K562 (cell line): ENCODE measurements around the gene ZC3H6. TPM values are rescaled to one million over a fixed set of nuclear protein-coding genes. Genes with fewer than 3 reads are reported as not detected.
A peak's percentile ranks its signal among the peaks of the same experiment; 100 is the strongest.

Experiments
- ATAC-seq: fragments of 200-7000 bp; cut with Tn5 transposase; 3 replicates; pipeline ENCODE4 v1.9.1; 2020; ENCODE audit warnings: moderate library complexity
- BruUV-seq: library from RNA; stranded (reverse); fragments of 400-500 nt; replicated peaks from 2 replicates; lab custom pipeline; 2021; lab: Mats Ljungman, UMichigan
- CTCF ChIA-PET: fragments of 300-600 bp; formaldehyde crosslinking; extraction: SDS; loops from one replicate; lab custom pipeline; 2021; ENCODE audit warnings: low intra/inter-chr PET ratio; lab: Yijun Ruan, JAX
- POLR2A ChIA-PET: fragments of 300-600, 350-650 bp; sonication (Branson Sonifier 250); formaldehyde crosslinking; extraction: SDS; loops from one replicate; lab custom pipeline; 2021; ENCODE audit warnings: antibody characterized with exemption, inconsistent platforms; lab: Yijun Ruan, JAX
- DNase-seq, 4 experiments: peaks; one replicate each; pipeline versions ENCODE4 v3.0.0 to v3.0.0-alpha.2; 2011 to 2018; ENCODE audit warnings: low spot score in 3 of 4, mixed read lengths in 3 of 4; ENCODE audit errors: extremely low read depth in 1 of 4
- FAIRE-seq: peaks from 2 replicates; lab custom pipeline; 2011; peaks lifted over from hg19 to GRCh38; lab: Jason Lieb, UNC
- H2AFZ ChIP-seq: 2 replicates; pipeline ENCODE4 v1.6.0; 2011; ENCODE audit warnings: low read depth, low read length, control low read depth, inconsistent platforms
- H3K27ac ChIP-seq: fragments of 200-600 bp; 3 replicates; pipeline ENCODE4 v1.8.0; 2011; ENCODE audit warnings: low read depth, mild to moderate bottlenecking, control low read depth, inconsistent platforms, low read length, moderate library complexity, mixed read lengths; ENCODE audit errors: extremely low read depth
- H3K27me3 ChIP-seq, 2 experiments: fragments of 300-600 bp in 1 of 2; 2 replicates in 1 of 2; 3 replicates in 1 of 2; pipeline versions ENCODE4 v1.6.0 to v1.8.0; 2011; ENCODE audit warnings: inconsistent platforms in 2 of 2, low read length in 2 of 2, mild to moderate bottlenecking in 1 of 2, mixed read lengths in 1 of 2, moderate library complexity in 1 of 2; ENCODE audit not compliant: control insufficient read depth in 2 of 2, insufficient read depth in 2 of 2
- H3K36me3 ChIP-seq: fragments of 300-600 bp; 3 replicates; pipeline ENCODE4 v1.8.0; 2011; ENCODE audit warnings: mild to moderate bottlenecking, low read length, inconsistent platforms; ENCODE audit not compliant: control insufficient read depth, insufficient read depth
- H3K4me1 ChIP-seq, 2 experiments: fragments of 200-600 bp in 1 of 2; replicated peaks in 1 of 2; 2 replicates in 1 of 2; 3 replicates in 1 of 2; pipeline versions ENCODE4 v1.5.1 to v1.8.0; 2011; ENCODE audit warnings: inconsistent platforms in 2 of 2, low read length in 2 of 2, mild to moderate bottlenecking in 1 of 2, mixed read lengths in 1 of 2, moderate library complexity in 1 of 2; ENCODE audit not compliant: control insufficient read depth in 2 of 2, insufficient read depth in 2 of 2
- H3K4me2 ChIP-seq: 2 replicates; pipeline ENCODE4 v1.6.1; 2011; ENCODE audit warnings: low read length, control low read depth, inconsistent platforms, mixed read lengths; ENCODE audit not compliant: insufficient read depth
- H3K4me3 ChIP-seq: fragments of 200-600 bp; sonication (generic), shearing (Covaris generic); 2 replicates; pipeline ENCODE4 v1.5.1; 2016; ENCODE audit warnings: control low read depth, inconsistent platforms
- H3K79me2 ChIP-seq: fragments of 200-600 bp; 3 replicates; pipeline ENCODE4 v1.8.0; 2011; ENCODE audit warnings: low read length, inconsistent platforms; ENCODE audit not compliant: control insufficient read depth, insufficient read depth
- H3K9ac ChIP-seq, 2 experiments: 2 replicates each; pipeline versions ENCODE4 v1.6.0 to v1.6.1; 2011; ENCODE audit warnings: low read depth in 2 of 2, low read length in 2 of 2, control low read depth in 1 of 2, inconsistent platforms in 1 of 2, mild to moderate bottlenecking in 1 of 2, mixed read lengths in 1 of 2; ENCODE audit not compliant: insufficient read depth in 1 of 2
- H3K9me1 ChIP-seq: one replicate; pipeline ENCODE4 v1.6.0; 2011; ENCODE audit warnings: inconsistent platforms, mild to moderate bottlenecking, low read length, moderate library complexity; ENCODE audit not compliant: control insufficient read depth, insufficient read depth
- H3K9me3 ChIP-seq: replicated peaks from 2 replicates; pipeline ENCODE4 v1.5.1; 2011; ENCODE audit warnings: low read depth, low read length, inconsistent platforms; ENCODE audit not compliant: control insufficient read depth, insufficient read depth
- H4K20me1 ChIP-seq: replicated peaks from 2 replicates; pipeline ENCODE4 v1.6.1; 2011; ENCODE audit warnings: low read length, inconsistent platforms, mixed read lengths; ENCODE audit not compliant: control insufficient read depth, insufficient read depth
- CBX3 ChIP-seq, 2 experiments: IDR thresholded peaks; 1 replicate in 1 of 2; 2 replicates in 1 of 2; pipeline ENCODE4 v1.6.1; 2012; ENCODE audit warnings: inconsistent platforms in 2 of 2, low read length in 2 of 2, borderline replicate concordance in 1 of 2, control low read depth in 1 of 2
- CTCF ChIP-seq, 3 experiments: IDR thresholded peaks in 2 of 3; conservative IDR thresholded peaks in 1 of 3; 2 replicates each; pipeline ENCODE4 v1.5.1; 2011 to 2012; ENCODE audit warnings: low read length in 3 of 3, mild to moderate bottlenecking in 3 of 3, control low read depth in 2 of 3, improper control_type of control experiment in 1 of 3, inconsistent platforms in 1 of 3, low read depth in 1 of 3, mixed read lengths in 1 of 3, moderate library complexity in 1 of 3; ENCODE audit not compliant: insufficient read depth in 2 of 3
- EHMT2 ChIP-seq: fragments of 450-650 bp; IDR thresholded peaks from 2 replicates; pipeline ENCODE4 v1.6.1; 2018; ENCODE audit warnings: antibody characterized with exemption
- EP400 ChIP-seq: fragments of 450-650 bp; IDR thresholded peaks from 2 replicates; pipeline ENCODE4 v1.6.1; 2017; ENCODE audit warnings: antibody characterized with exemption, mild to moderate bottlenecking, moderate library complexity
- RBM25 ChIP-seq: fragments of 200-400 bp; formaldehyde crosslinking; IDR thresholded peaks from 2 replicates; pipeline ENCODE4 v1.6.1; 2018; ENCODE audit warnings: low read length, low read depth, moderate library complexity; ENCODE audit not compliant: severe bottlenecking
- ZC3H11A ChIP-seq: IDR thresholded peaks from 2 replicates; pipeline ENCODE4 v1.6.1; 2012; ENCODE audit warnings: low read depth, low read length, improper control_type of control experiment
- WGBS: fragments of 100-300 bp; shearing (Covaris generic); methylation state at CpG from one replicate; pipeline ENCODE4 v1.1.6; 2016; ENCODE audit warnings: low coverage, mixed read lengths; ENCODE audit not compliant: insufficient coverage; ENCODE audit errors: missing lambda C conversion rate; 5-methylcytosine and 5-hydroxymethylcytosine counted together
- in situ Hi-C: fragments of 300-500 bp; cut with MboI; formaldehyde crosslinking; loops from 4 replicates; pipeline ENCODE4 v1.15.0; 2018; ENCODE audit warnings: inconsistent platforms, mixed read lengths
- intact Hi-C: fragments of 100-400 bp; cut with micrococcal nuclease; formaldehyde crosslinking; loops from 2 replicates; pipeline ENCODE4 v1.14.2; 2022
- polyA plus RNA-seq, 8 experiments: library from polyadenylated mRNA; depleted of rRNA in 4 of 8; stranded (reverse) in 5 of 8; unstranded in 3 of 8; fragments of >200 nt; fragmentation: Nextera tagmentation in 2 of 8; fragmentation: Illumina TruSeq in 1 of 8; extraction: Ambion mirVana in 2 of 8; extraction: Trizol in 1 of 8; gene quantifications; 2 replicates each; pipeline versions ENCODE4 v1.2.1 to v1.2.3, GENCODE V29; 2011 to 2014; ENCODE audit warnings: inconsistent platforms in 1 of 8, missing spikeins in 1 of 8
- total RNA-seq, 7 experiments: library from RNA; depleted of rRNA in 6 of 7; stranded (reverse); fragments of >200 nt in 6 of 7; fragmentation: Illumina TruSeq in 2 of 7; extraction: Trizol in 2 of 7; gene quantifications; 2 replicates each; pipeline versions ENCODE4 v1.2.1 to v1.2.3, GENCODE V29; 2011 to 2021; ENCODE audit warnings: low replicate concordance in 1 of 7

ZC3H6 gene
- total and polyA plus RNA-seq, 9 of the 15 experiments (the other 6 are each of a cell fraction or from before 2014, with no cell fraction given), result 0.45 to 1.9 (median 1.5) TPM

- H4K20me1 ChIP-seq, result no peaks in the 10 kb centered on the region
- no peak overlapping the region for H3K9ac ChIP-seq
- TF ChIP-seq ZC3H11A (no peak), RBM25 (peak; percentile 74)
- peaks cover 0 to 2% of the 10 kb centered on the region in 2 experiments; a peak in 2 of 5 replicates for H3K4me1 ChIP-seq
- no peak for ATAC-seq
- H3K27ac ChIP-seq, result no peak overlapping the region
- no peak for FAIRE-seq
- peaks cover 5% of the 10 kb centered on the region; the same call in 1 of the 2 replicates for H3K9me3 ChIP-seq
- in situ Hi-C loops (loop anchor here (25.0 kb wide), 1 partner anchor 224 kb away; the partner anchor contains the start of gene TTL), intact Hi-C loops (no loop called here)
- no peak for DNase-seq
- H2AFZ ChIP-seq, result no peak overlapping the region
- no peak overlapping the region for H3K4me3 ChIP-seq
- no peaks in the 10 kb centered on the region for H3K9me1 ChIP-seq
- ChIA-PET POLR2A (no interaction called here), CTCF (no interaction called here)
- no peak overlapping the region for H3K4me2 ChIP-seq
- BruUV-seq, result no TSS peak
- no peaks in the 10 kb centered on the region for H3K79me2 ChIP-seq
- H3K27me3 ChIP-seq, result no peaks in the 10 kb centered on the region
- H3K36me3 ChIP-seq, result no peaks in the 10 kb centered on the region
Observed at GRCh38 chr2:112262876-112263275, 12.5 kb upstream of the ZC3H6 start.

- in situ Hi-C loops (loop anchor here (25.0 kb wide), 1 partner anchor 219 kb away; the partner anchor contains the start of gene TTL), intact Hi-C loops (no loop called here)
- BruUV-seq, result no TSS peak
- Histone ChIP-seq H3K79me2 (no peaks in the 10 kb centered on the region; the same call in 2 of the 3 replicates), H3K27me3 (no peaks in the 10 kb centered on the region), H3K36me3 (no peaks in the 10 kb centered on the region), H3K4me2 (no peak overlapping the region), H3K4me1 (peaks cover 9 to 14% of the 10 kb centered on the region in 2 experiments; a peak in 4 of 5 replicates), H4K20me1 (no peaks in the 10 kb centered on the region), H3K9me1 (no peaks in the 10 kb centered on the region), H2AFZ (peak overlapping the region; percentile 53), H3K9ac (no peak overlapping the region), H3K27ac (no peak overlapping the region), H3K4me3 (no peak overlapping the region), H3K9me3 (peaks cover 9% of the 10 kb centered on the region; the same call in 1 of the 2 replicates)
- ChIA-PET POLR2A (no interaction called here), CTCF (no interaction called here)
- FAIRE-seq, result no peak
- WGBS, result 69% methylated on average over 1 of the region's 1 CpG
- no peak for ATAC-seq
- no peak for DNase-seq
- TF ChIP-seq EP400, result no peak
- 0 out of 6 replicates have a peak, but pooled peaks of 1 of the 3 experiments have one; percentile 6 for TF ChIP-seq CTCF (IDR thresholded peaks at IDR 0.05 in 2 of 3, conservative IDR thresholded peaks at IDR 0.05 in 1 of 3; ENCODE audit: insufficient read depth in 2 of 3, low read depth in 1 of 3, low read length in 3 of 3)
- TF ChIP-seq CBX3 (IDR thresholded peaks at IDR 0.05; ENCODE audit: borderline replicate concordance in 1 of 2, low read length in 2 of 2), result peak in 1 of 2 experiments; percentile 78; a peak in 1 of 3 replicates
- TF ChIP-seq EHMT2, result 0 out of 2 replicates have a peak, but pooled peaks have one; percentile 29
Observed at GRCh38 chr2:112268547-112268946, 6.8 kb upstream of the ZC3H6 start.
